HG02943 (cell line): ENCODE results near the gene MXD4.

Experiments used
- ATAC-seq: cut with Tn5 transposase; IDR thresholded peaks from one replicate; pipeline ENCODE4 v1.9.1; 2021; ENCODE audit warnings: mild to moderate bottlenecking, low read depth, moderate library complexity; ENCODE audit not compliant: unreplicated experiment

MXD4 gene

DNA sequence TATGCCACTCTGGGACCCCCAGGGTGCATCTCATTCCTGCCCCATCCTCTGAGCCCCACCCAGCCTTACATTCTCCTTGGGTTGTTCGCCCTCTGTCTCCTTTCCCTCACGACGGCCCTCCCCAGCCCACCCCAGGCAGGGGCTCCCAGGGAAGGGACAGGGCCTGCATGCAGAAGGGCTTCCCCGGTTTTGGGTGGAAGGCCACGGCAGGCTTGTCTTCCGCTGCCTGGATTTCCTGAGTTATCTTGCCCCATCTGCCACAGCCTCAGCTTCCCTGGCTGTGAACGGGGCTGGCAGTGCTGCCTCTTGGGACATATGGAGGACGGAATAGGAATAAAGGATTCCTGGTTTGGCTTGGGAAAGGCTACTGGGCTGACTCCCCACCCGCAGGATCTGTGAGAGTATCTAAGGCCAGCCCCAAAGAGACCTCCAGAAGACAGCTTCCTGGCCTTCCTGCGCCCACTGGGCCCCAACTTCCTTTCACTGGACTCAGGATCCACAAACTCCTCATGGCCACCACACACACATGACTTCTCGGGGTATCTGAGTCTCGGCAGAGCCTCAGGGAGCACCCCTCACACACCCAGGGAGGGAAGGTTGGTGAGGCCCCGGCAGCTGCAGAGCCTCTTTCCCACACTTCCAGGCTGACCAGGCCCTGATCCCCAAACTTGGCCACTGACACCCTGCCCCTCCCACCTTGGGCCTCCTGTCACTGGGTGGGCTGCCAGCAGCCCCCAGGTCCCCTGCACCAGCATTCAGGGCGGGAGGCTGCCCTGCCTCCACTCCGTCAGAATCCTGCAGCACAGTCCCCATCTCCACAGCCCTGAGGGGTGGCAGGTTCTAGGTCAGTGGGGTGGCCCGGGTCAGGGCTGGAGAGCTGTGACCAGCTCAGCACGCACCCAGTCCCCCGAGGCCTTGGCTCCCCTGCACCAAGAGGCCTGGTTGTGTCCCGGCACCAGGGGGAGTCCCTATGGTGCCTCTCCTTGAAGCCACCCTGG lies 3.5 kb upstream of the MXD4 start:
- no peak for ATAC-seq

DNA sequence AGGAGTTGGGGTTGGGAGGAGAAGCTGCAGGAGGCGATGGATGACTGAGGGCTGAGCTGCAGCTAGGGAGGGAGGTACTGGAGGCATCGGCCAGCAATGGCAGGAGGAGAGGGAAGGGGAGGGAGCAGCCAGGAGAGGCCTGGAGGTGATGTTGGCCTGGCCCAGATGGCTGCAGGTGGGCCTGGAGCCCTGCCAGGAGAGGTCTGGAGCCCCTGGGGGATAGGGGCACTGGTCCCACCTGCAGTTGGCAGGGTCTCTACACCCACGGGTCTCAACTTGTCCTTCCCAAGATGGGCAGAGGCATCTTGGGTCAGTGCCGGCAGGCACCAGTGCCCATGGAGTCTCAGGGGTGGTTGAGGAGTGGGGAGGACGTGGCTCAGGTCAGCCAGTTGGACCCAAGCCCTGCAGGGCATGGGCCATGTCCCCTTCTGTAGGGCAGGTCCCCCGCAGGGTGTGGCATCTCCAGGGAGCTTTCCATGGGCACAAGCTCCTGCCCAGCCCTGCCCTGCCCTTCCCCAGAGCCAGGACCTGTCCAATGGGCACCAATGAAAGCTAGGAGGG lies 2.7 kb upstream of the MXD4 start:
- no peak for ATAC-seq

DNA sequence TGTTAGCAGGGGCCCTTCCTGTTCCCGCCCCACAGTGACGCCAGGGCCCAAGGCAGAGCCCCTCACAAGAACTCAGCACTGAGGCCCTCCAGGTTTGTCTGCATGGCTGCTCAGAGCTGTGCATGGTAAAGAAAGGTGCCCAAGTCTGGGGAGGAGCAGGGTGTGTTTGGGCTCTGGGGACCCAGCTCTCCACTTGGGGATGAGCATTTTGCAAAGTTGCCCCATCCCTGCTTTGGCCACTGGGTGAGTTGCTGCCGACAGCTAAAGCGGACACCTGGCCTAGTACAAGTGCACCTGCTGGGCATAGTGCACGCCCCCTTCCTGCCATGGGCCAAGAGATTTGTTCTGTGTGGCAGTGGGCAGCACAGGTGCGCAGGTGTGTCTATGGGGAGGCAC lies 2.0 kb upstream of the MXD4 start:
- no peak for ATAC-seq

DNA sequence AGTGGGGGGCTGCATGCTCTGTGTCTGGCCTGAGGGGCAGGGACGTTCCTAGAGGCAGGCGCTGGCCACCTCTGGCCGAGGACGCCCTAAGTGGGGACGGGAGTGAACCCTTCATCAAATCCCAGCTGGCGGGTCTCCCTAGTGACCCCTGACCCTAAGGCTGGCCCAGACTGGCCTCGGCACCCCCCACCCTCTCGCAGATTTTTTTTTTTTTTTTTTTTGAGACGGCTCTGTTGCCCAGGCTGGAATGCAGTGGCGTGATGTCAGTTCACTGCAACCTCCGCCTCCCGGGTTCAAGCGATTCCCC lies 988 bp upstream of the MXD4 start:
- ATAC-seq, result no peak

DNA sequence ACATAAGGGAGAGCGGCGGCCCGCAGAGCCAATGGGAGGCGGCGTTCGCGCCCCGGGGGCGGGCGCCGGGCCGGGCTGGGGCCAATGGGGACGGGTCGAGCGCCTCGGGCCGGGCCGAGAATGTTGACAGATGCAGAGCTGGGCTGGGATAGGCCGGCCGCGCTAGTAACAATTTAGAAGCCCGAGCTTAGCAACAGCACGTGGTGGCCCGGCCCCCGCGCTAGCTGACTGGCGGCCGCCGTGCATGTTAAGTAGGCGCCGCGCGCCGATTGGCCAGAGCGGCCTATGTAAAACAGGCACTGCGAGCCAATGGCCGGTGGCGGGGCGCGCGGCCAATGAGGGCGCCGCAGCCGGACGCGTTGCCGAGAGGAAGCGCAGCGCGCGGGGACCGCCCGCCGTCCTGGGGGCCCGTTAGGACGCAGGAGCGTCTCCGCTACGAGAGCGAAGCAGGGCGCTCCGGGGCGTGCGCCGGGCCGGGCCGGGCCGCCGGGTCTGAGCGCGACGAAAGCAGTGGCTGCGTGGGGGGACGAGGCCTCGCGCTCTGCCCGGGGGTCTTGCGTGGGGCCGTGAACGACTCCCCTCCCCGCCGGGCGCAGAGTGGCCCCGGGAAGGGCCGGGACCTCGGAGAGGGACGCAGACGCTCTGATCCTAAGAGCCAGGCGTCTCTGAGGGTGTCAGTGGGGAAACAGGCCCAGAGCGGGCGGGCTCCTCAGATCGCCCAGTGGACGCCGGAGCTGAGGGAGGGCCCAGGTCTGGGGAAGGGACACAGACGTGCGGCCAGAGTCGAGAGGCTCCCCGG lies 435 bp upstream of the MXD4 start:
- peak; percentile 87 for ATAC-seq

DNA sequence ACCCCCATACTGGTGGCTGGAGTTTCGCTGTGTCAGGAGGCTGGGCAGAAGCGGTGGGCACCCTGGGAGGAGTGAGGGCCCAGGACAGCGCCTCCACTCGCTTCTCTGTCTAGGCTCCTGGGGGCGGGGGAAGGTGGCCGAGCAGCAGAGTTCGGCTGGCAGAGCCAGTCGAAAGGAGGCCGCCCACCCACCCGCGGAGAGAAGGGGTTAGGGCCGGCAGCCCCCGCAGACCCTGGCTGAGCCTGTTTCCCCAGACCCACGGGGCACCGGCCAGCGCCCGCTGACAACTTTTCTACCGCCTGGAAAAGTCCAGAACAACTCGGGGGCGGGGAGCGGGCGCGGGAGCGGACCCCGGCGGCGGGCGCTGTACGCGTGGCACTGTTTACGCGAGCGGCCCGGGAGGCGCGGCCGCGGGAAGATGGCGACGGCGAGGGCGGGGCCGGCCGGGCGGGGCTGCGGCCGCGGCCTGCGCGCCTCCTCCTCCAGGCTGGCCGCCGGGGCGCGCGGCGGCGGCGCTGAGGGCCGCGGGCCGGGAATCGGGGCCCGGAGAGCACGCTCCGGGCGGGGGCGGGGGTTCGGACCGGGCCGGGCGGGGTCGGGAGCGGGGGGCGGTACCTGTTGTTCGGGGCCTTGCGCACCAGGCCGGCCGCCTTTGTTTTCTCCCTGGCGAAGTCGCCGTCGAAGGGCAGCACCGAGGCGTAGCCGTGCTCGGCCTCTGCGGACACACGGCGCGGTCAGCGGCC lies 628 bp downstream of the MXD4 start:
- no peak for ATAC-seq

DNA sequence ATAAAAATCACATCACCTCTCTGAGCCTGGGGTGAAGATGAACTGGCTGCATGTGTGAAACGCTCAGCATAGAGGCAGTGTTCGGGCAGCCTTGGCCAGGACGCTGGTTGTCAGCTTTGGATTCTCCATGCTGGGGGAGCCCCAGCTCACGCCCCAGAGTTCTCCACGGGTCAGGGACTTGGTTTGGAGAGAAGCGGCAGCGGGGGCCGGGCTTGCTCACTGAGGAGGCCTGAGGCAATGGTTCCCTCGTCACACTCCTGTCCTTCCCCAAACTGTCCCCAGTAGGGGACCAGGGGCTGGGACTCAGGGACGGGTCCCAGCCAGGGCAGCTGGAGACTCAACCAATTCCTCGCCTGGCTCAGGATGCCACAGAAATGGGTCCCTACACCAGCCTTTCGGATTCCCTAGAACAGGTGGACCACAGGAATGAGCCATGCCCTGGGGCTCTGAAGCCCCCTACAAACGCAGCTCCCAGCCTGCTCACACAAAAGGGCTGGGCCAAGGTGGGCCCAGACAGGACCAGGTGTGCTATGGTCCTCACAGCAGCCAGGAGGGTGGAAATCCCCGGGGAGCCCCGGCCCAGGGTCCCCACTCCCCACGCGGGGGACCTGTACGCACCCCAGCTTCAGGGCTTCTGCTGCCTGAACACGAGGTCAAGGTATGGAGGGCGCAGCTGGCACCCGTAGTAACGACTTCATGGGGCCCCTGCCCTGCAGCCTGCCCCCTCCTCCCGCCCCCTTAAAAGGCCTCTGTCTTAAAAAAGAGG lies 1.4 kb downstream of the MXD4 start:
- no peak for ATAC-seq

DNA sequence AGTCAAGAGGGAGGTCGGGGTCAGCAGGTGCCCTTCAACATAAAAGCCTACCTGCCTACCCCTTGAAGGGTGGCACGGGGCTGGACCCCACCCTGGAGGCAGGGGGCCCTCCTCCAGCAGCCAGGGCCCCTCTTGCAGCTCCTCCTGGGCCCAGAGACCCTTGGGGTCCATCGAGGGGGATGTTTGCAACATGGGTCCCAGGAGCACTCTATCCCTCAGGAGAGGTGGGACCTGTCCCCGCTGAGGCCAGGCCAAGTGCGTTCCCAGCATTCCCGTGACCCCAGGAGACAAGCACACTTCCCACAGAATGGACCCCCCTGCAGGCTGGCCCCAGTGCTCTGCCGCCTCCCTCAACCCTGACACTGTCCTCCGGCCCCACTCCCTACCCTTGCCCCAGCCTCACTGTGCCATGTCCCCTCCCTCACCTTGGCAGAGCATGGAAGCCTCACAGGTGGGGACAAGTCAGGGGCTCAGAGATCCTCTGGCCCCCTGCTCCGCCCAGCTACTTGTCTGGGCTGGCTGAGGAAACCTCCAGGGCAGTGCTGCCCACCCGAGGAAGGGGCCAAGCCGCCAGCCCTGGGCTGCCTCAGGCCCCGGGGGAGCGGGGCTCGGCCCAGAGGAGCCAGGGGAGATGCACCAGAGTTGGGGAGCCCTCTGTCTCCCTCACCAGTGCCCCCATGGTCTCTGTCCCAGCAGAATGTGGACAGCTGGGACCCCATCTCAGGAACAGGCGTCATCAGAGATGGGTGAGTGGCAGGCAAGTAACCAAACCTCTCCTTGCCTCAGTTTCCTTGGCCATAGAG lies 2.2 kb downstream of the MXD4 start:
- ATAC-seq, result no peak

DNA sequence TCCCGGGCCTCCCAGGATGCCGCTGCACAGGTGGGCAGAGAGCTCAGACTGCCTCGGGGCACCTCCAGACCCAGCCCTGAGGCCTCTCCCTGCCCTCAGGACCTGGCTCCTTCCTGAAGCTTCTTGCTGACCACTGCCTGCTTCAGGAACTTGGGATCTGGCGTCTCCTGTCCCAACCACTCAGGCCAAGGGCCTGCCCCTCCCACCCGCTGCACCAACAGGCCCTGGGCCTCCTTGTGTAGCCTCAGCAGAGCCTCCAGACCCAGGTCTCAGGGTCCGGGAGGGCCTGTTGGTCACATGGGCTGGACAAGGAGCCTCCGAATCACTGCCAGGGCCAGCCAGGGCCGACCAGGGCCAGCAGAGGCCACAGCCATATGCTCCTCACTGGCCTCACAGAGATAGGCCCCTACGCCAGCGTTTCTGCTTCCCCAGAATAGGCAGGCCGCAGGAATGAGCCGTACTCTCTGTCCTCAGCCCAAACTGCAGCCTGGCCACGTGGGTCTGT lies 2.8 kb downstream of the MXD4 start:
- ATAC-seq, result no peak

DNA sequence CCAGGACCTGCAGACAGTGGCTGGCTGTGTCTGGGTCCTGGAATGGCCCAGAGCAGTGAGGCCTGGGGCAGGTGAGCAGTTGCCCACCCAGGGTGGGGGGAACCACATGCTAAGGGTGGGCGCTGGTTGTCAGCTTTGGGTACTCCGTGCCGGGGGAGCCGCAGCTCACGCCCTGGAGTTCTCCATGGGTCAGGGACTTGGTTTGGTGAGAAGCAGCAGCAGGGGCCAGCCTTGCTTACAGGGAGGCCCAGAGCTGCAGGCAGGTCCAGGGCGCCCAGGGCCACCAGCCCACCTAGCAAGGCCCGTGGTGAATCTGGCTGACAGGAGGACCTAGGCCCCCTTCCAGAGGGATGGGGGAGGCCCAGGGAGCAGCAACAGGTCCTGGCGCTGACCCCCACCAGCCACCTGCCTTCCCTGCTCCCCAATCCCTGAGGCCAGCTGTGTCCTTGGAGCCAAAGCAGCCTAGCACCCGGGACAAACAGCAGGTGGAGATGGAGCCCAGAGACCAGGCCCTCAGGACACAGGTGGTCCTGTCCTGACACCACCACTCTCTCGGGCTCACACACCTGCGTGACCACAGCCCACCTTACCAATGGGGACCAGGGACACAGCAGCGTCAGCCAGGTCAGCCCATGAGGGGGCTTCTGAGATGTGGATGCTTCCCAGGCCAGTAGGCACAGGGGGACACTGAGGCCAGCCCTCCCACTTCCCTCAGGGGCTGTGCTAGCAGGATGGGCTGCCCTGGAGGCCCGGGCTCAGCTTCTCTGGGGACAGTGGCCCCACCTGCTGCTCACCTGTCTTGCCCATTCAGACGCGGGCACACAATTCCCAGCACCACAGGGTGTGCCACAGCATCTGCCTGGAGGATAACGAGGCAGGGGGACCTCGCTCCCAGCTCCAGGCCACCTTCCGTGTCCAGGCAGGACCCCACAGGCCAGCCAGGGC lies 3.5 kb downstream of the MXD4 start:
- ATAC-seq, result no peak

DNA sequence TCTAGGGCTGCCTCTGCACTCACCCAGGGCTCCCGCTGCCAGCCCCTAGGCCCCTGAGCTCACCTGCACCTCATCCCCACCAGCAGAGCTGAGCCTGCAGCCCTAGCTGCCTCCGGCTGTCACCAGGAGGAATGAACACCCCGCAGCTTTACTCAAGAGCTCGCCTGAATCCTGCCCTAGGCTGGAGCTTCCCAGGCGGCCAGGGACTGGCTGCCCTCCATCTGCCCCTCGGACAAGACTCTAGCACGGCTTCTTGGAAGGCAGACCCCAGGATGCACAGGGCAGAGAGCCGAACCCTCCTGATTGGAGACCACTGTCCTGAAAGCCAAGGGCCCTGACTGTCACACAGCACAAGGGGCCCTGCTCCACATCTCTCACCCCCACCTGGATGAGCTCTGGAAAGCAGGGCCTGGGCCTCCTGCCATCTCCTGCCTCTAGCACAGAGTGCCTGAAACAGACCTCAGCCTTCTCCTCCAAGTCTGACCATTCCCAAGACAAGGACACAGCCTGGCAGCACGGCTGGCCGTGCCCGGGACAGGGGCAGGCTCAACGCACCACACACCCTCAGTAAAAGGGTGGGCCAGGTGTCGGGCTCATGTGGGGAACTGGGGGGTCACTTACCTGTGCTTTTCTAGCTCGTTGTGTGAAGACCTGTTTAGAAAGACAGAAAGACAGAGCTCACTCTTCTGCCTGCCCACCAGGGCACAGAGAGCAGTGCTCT lies 4.4 kb downstream of the MXD4 start:
- ATAC-seq, result no peak

DNA sequence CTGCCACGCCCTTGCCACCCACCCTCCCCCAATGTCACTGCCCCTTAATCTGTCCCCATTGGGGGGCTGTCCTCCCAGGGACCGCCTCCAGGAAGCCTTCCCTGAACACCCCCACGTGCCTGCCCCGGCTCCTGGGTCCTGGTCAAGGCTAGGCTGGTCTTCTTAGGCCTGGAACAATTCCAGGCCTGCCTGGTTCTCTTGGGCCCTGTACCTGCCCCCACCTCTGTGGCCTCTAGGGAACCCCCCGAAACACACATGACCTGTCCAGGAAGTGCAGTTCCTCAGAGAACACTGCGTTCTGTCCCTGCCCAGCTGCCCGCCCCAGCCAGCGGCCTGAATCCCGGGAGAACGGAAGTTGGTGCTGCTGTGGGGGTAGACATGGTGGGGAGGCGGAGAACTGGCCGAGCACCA lies 5.1 kb downstream of the MXD4 start:
- ATAC-seq, result no peak

DNA sequence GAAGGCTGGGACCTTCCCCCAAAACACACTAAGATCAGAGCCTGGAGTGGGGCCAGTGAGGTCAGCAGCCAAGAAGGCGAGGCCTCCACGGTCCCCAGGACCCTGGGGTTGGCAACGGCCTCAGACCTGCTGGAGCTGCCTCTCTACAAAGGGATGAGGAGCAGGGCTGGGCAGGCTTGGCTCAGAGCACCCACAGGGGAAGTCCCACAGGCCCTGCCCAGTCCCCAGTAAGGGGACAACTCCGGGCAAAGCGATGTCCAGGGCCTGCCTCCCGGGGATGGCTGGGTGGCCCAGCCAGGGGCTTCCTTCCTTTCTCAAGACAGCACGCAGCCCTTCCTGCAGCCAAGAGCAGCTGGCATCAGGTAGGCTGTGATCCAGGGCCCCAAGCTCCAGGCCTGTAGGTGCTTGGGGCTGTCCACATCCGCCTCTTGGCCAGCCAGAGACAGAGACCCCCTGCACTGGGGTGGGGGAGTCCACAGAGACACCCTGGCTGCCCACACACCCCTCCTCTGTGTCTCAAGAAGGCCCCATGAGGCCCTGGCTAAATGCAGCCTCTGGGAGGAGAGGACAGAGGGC lies 5.7 kb downstream of the MXD4 start:
- no peak for ATAC-seq

DNA sequence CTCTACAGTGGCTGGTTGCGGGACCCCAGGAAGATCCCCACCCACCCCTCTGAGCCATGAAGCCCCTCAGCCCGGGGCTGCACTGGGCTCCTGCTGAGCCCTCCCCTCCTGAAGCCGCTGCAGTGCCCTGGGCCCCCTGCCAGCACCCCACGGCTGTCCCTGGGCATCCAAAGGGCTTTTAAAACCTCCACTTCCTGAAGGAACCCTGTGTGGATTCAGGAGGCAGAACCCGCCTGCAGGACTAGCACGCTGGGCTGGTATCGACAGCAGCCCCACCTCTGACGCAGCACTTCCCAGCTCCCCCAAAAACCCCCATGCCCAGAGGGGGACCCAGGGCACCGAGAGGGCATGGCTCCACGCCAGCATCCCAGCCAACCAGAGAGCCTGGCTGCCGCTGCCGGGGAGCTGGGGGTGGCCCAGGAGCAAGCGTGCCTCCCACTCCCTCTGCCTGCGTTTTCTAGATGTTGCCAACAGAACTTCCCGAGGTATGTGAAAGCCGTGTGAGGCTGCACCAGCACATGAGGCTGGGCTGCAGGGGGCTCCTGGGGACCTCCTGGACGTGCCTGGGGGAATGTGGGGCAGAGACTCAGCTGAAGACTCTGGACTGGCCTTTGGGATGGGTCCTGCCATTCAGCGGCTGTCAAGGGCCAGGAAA lies 6.3 kb downstream of the MXD4 start:
- no peak for ATAC-seq

DNA sequence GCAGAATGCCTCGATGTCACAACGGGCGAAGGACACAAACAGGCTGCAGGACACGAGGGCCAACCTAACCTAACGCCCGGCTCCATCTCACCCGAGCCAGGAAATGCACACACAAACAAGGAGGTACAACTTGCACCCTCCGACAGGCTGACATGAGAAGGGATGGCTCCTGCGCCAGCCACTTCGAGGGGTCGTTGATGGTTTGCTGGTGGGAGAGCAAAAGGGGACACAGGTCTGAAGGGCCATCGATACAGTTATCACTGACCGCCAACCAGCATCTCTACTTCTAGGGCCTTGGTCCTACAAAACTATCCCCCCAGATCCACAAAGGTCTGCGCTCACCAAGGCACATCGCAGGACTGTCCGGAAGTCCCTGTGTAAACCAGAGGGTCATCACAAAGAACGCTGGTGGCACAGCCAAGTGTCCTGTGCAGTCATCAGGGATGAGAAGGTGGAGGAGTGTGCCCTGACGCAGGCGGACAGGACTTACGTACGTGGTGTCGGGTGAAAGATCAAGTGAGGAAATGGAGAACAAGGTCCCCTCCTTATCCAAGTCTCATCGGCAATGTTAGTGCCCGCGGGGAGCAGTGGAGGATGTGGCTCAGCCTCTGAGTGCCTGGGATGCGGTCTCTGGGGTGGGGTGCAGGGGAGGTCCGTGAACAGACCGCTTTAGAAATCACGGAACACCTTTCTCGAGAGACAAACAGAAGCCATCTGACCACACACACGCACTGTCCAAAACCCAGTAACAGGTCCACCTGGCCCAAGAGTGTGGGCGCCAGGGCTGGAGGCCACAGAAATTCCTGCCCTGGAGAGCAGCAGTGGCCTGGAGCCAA lies 7.0 kb downstream of the MXD4 start:
- ATAC-seq, result no peak
